Lower lobe of right lung (tissue), 2 donors: ENCODE measurements around the gene TTYH1. TPM values are rescaled to one million over a fixed set of nuclear protein-coding genes. Genes with fewer than 3 reads are reported as not detected.

ENCODE experiments used
- ATAC-seq, 2 donors: fragments of 200-7000 bp; cut with Tn5 transposase; one replicate each; pipeline ENCODE4 v1.9.1; 2020 to 2022; ENCODE audit warnings: mild to moderate bottlenecking in 2 of 2, moderate library complexity in 2 of 2
- DNase-seq: peaks from one replicate; pipeline ENCODE4 v3.0.0-alpha.2; 2020
- H3K27ac ChIP-seq: fragments of 200-600 bp; one replicate; pipeline ENCODE4 v1.8.0; 2022
- H3K27me3 ChIP-seq: fragments of 200-600 bp; one replicate; pipeline ENCODE4 v1.8.0; 2022; ENCODE audit warnings: low read depth
- H3K36me3 ChIP-seq: fragments of 200-600 bp; one replicate; pipeline ENCODE4 v1.8.0; 2022; ENCODE audit warnings: mild to moderate bottlenecking
- H3K4me1 ChIP-seq: fragments of 200-600 bp; one replicate; pipeline ENCODE4 v1.8.0; 2022
- H3K4me3 ChIP-seq: fragments of 200-600 bp; one replicate; pipeline ENCODE4 v1.8.0; 2022; ENCODE audit warnings: mild to moderate bottlenecking
- H3K9me3 ChIP-seq: fragments of 200-600 bp; one replicate; pipeline ENCODE4 v1.8.0; 2022
- intact Hi-C: fragments of 100-400 bp; cut with DNase I; formaldehyde crosslinking; loops from one replicate; pipeline ENCODE4 v1.11.0; 2022
- total RNA-seq: library from RNA; stranded (reverse); fragmentation: NEBNext Ultra II Directional; extraction: Animal tissue kit (Norgen Biotek cat#: 25700); gene quantifications from one replicate; pipeline ENCODE4 v1.2.1, GENCODE V29; 2021
- TF ChIP-seq, protein P1 (sequence below): fragments of 200-600 bp; IDR thresholded peaks from one replicate; pipeline ENCODE4 v1.8.0; 2022; ENCODE audit warnings: antibody characterized with exemption, mild to moderate bottlenecking
- donor health status: DM: no; HTN: yes; CAD: no; lungs with severe emphysema.

Gene TTYH1
- total RNA-seq, 1 donor from 2014 or later: not detected

DNA sequence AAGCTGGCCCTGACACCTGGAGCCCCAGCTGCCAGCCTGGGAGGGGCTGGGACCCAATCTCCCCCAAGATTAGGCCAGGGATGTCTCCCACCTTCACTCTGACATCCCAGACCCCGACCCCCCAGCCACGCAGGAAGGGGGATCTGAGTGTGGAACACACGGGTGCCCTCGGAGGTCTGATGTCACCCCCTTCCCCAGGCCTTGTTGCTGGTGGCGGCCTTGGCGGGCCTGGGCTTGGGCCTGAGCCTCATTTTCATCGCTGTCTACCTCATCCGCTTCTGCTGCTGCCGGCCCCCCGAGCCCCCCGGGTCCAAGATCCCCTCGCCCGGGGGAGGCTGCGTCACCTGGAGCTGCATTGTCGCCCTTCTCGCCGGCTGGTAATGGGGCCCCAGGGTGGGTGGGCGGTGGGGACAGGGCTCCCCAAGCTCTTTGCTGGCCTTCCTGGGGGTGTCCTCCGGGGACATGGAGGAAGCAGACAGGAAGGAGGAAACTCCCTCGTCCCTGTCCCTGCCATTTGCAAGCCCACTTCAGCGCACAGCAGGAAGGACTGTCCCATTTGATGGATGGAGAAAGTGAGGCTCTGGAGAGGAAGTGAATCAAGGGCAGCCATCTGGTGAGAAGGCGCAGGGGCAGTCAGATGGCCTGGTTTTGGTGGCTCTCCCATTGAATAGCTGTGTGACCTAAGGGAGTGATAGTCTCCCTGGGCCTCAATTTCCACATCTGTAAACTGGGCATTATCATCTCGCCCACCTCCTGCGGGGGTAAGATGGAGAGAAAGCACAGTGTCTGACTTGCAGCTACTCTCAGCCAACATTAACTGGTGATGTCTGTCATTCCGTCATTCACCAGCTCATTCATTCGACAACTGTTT, 3.9 kb downstream of the TTYH1 start:
- peaks cover 79% of the 10 kb centered on the region for H3K27me3 ChIP-seq
- no peak overlapping the region for H3K27ac ChIP-seq
- DNase-seq (no peak), ATAC-seq (no peak)
- no peaks in the 10 kb centered on the region for H3K36me3 ChIP-seq
- H3K4me1 ChIP-seq: peaks cover 9% of the 10 kb centered on the region
- H3K4me3 ChIP-seq: no peak overlapping the region
- TF ChIP-seq, protein P1, sequence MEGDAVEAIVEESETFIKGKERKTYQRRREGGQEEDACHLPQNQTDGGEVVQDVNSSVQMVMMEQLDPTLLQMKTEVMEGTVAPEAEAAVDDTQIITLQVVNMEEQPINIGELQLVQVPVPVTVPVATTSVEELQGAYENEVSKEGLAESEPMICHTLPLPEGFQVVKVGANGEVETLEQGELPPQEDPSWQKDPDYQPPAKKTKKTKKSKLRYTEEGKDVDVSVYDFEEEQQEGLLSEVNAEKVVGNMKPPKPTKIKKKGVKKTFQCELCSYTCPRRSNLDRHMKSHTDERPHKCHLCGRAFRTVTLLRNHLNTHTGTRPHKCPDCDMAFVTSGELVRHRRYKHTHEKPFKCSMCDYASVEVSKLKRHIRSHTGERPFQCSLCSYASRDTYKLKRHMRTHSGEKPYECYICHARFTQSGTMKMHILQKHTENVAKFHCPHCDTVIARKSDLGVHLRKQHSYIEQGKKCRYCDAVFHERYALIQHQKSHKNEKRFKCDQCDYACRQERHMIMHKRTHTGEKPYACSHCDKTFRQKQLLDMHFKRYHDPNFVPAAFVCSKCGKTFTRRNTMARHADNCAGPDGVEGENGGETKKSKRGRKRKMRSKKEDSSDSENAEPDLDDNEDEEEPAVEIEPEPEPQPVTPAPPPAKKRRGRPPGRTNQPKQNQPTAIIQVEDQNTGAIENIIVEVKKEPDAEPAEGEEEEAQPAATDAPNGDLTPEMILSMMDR: no peak
- intact Hi-C loops: no loop called here
- H3K9me3 ChIP-seq: no peaks in the 10 kb centered on the region

DNA sequence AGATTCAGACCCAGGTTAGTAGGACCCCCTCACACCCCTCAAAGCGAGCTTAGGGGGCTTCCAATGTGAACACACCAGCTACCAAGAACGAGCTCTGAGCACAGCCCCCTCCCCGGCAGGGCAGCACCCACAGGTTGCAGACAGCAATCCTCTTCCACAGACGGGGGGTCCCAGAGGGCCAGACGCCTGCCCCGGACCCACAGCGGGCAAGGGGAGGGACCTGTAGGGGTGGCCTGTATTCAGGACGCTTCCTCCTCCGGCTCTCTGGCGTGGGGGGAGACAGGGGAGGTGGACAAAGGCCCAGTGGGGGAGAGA, 4.8 kb downstream of the TTYH1 start:
- ATAC-seq (no peak), DNase-seq (no peak)
- H3K4me3 ChIP-seq: no peak overlapping the region
- H3K9me3 ChIP-seq: no peaks in the 10 kb centered on the region
- TF ChIP-seq, protein P1: no peak
- H3K4me1 ChIP-seq: peaks cover 9% of the 10 kb centered on the region
- H3K27me3 ChIP-seq: peaks cover 79% of the 10 kb centered on the region
- H3K36me3 ChIP-seq: no peaks in the 10 kb centered on the region
- no peak overlapping the region for H3K27ac ChIP-seq
- intact Hi-C loops: no loop called here

- peaks cover 78% of the 10 kb centered on the region for H3K27me3 ChIP-seq
- intact Hi-C loops: no loop called here
- peaks cover 9% of the 10 kb centered on the region for H3K4me1 ChIP-seq
- ATAC-seq (no peak), DNase-seq (no peak)
- no peak overlapping the region for H3K27ac ChIP-seq
- TF ChIP-seq, protein P1: no peak
- no peak overlapping the region for H3K4me3 ChIP-seq
- H3K36me3 ChIP-seq: no peaks in the 10 kb centered on the region
- H3K9me3 ChIP-seq: no peaks in the 10 kb centered on the region
Observed at GRCh38 chr19:54420383-54421168, 5.3 kb downstream of the TTYH1 start.

GRCh38 chr19:54421169-54421516, 5.9 kb downstream of the TTYH1 start:
- peaks cover 77% of the 10 kb centered on the region for H3K27me3 ChIP-seq
- TF ChIP-seq, protein P1: no peak
- intact Hi-C loops: no loop called here
- no peak overlapping the region for H3K4me3 ChIP-seq
- no peak for ATAC-seq
- H3K4me1 ChIP-seq: peaks cover 9% of the 10 kb centered on the region
- H3K27ac ChIP-seq: no peak overlapping the region
- H3K9me3 ChIP-seq: no peaks in the 10 kb centered on the region
- no peak for DNase-seq
- no peaks in the 10 kb centered on the region for H3K36me3 ChIP-seq

DNA sequence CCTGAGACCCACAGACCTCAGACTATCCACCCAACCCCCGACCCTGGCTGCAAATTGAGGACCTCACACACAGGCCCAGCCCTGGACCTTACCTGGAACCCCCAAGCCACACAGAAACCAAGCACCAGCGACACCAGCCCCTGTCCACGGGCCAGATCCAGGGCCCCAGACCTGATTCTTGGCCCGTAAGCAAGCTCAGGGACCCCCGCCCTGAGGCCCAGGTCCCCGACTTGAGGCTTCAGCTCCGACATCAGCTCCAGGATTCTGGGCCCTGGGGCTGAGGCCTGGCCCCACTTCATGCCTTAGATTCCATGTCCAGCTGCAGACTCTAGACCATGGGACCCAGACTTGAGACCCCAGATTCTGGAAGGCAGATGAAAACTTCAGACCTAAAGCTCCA, 6.3 kb downstream of the TTYH1 start:
- TF ChIP-seq, protein P1: no peak

More for the DNA sequence above, 6.3 kb downstream of the TTYH1 start:
- H3K4me3 ChIP-seq: no peak overlapping the region
- no peak for DNase-seq
- H3K27me3 ChIP-seq: peaks cover 77% of the 10 kb centered on the region
- intact Hi-C loops: no loop called here
- no peak overlapping the region for H3K27ac ChIP-seq
- ATAC-seq: no peak
- H3K4me1 ChIP-seq: peaks cover 9% of the 10 kb centered on the region
- H3K36me3 ChIP-seq: no peaks in the 10 kb centered on the region
- no peaks in the 10 kb centered on the region for H3K9me3 ChIP-seq
